GM18511 (cell line): Measurements from ENCODE around the gene PUDP.

Experiments
- ATAC-seq: cut with Tn5 transposase; IDR thresholded peaks from one replicate; pipeline ENCODE4 v1.9.1; 2021; ENCODE audit warnings: mild to moderate bottlenecking, moderate library complexity; ENCODE audit not compliant: unreplicated experiment

The PUDP gene

DNA sequence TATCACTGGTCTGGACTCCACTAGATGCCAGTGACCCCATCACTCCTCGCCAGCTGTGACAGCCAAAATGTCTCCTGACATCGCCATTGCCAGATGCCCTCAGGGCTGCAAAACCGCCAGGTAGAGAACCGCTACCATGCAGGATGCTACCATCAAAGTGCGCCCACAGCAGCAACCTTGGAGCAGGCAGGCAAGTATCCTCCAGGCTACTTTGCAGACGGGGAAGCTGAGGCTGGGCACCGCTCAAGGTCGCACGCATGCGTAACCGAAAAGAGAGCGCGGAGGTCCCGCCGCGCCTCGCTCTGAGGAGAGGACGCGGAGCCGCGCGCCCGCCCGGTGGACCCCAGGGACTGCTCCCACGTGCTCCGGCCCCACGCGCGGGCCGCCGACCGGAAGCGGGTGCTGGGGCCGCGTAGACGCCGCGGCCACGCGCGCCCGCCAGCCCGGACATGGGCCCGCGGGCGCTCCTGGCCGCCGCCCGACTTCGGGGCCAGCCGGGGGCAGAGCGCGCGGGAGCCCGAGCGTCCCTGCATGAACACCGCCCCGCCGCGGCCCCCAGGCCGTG lies 458 bp downstream of the PUDP start, which contains the start of gene STS:
Gene STS (plus strand): TSS at position 300 of the 565 bp plus-strand sequence. CDS start 105,488 bp downstream, outside the sequence.
- peak; percentile 54 for ATAC-seq

DNA sequence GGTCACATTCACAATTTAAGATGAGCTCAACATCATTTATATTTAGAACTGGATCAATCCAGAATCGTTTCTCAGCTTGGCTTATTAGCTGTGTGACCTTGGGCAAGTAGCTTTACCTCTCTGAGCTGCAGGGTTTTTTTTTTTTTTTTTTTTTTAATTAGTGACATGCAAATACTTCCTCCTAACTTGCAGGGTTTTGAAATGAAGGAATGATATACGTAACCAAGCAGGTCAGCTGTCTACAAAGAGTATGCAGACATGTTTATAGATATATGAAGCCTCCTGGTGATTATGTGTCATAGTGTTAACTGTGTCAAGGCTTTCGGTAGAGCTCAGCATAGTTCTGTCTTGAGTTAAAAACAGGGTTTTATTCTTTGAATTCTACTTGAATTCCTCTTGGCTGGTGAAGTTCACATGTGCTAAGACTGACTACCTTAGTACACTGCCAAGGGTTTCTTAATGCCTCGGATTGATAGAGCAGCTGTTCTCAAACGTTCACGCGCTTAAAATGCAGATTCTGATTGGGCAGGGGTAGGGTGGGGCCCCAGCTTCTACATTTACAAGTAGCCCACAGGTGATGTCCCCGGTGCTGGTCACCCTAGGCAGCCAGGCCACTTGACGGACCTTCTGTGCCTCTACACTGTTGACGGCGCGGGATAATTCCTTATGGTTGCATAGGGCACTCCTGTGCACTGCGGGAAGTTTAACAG lies 1.1 kb downstream of the PUDP start:
- ATAC-seq = peak; percentile 24

DNA sequence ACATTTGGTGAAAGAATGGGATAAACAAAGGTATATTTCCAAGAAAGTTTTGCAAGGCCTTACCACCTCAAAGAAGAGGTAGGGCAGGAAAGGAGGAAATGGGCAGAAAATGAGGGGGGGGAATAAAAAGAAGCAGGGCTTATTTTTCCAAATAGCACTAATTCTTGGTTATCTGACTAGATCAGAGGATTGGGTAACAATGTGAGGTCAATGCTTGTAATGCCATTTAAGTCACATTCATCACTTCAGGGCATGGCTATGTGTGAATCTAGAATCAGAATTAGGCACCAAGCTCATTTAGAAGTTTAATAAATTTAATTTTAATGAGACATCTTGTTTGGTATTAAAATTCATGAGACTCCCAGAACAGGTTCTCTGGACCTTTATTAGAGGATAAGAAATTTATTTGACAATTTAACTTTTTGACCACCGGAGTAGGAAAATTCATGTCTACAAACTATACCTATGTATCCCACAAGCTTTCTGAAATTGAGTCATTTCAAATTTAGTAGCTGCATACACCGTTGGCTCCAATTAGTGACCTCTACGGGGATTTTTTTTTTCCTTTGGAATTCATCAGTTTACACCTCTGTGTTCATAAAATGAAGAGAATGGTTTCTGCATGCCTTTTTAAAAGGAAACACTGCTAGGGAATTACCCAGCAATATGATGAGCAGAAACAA lies 1.8 kb downstream of the PUDP start:
- no peak for ATAC-seq

DNA sequence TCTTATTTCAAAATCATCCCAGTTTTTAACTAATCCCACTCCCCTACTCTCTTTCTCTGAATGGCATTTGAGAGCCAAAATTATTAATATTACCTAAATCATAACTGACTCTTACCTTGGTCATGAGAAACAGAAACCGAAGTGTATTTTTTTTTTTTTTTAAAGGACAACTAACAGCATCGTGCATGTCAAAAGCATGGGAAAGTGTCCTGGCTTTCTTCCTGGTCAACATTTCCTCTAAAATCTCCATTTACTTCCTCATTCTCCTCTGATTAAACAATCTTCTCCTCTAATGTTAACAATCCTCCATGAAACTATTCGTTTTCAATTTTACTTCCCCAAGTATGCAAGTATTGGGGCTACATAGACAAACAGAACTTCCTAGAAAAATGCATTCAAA lies 2.5 kb downstream of the PUDP start:
- ATAC-seq = no peak

DNA sequence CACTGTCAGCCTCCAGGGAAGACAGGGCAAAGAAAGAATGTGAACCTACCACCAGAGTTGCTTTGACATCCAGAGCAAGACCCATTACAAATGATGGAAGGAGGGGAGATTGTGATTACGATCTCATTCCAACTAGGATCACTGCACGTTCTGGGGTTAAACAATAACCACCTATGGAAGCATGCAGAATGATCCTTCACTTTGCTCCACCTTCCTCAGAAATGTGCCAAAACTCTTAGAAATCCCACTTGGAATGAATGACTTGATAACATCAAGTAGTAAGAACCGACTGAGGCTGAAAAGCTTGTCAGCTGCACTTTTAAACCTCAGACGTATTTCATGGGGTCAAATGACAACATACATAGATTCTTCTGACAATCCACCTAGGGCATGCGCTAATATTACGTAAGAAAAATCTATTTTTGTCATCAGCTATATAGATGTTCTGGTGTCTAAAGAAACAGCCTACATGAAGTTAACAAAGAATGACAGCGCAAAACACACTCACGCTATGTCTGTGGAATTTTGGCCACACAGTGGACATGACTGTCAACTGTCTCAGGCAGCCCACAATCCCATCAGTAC lies 3.9 kb downstream of the PUDP start:
- no peak for ATAC-seq

DNA sequence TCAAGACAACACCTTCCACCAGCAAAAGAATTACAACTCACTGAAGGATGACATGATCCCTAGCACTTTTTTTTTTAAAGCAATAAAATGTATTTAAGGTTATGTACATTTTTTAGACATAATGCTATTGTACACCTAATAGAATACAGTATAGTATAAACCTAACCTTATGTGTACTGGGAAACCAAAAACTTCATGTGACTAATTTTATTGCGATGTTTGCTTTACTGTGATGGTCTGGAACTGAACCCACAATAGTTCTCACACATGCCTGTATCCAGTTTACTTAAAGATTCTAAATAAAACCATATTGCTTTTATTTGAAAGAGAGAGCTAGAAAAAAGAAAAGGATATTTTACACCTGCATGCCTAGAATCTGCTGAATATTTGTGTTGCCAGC lies 4.9 kb downstream of the PUDP start:
- ATAC-seq = no peak

DNA sequence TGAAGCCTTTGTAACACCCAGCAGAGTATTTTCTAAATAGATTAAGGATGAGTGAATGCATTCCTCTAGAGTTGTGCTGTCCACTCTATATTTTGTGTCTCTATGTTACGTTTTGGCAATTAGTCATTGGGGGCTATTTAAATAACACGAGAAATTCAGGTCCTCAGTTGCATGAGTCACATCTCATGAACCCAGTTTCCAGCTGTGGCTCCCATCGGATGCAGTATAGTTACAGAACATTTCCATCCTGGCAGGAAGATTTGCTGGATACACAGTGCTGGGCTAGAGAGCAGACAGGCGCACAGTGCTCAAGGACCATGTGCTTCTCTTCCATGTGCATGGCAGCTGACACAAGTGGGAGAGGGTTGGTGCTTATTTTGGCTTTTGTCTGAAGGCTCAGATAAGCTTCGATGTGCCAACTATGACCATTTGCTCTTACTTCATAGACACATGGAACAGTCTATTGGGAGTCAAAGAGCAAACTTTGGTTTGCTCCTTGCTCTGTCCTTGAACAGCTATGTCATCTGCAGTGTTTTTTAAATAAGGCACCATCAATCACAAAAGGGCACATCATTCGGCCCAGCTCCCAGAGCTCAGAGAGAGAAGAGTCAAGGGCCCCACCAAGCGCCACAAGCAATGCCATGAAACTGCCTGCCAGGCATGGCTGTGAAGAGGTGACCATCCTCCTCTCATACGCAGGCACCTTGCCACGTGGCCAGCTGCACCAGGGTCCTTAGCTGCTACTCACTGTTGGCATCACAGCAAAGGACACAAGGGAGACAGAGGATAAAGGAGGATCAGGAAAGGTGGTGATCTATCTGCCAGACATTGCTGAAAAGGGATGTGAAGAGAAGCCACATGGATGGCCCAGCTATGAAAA lies 8.5 kb downstream of the PUDP start:
- no peak for ATAC-seq

DNA sequence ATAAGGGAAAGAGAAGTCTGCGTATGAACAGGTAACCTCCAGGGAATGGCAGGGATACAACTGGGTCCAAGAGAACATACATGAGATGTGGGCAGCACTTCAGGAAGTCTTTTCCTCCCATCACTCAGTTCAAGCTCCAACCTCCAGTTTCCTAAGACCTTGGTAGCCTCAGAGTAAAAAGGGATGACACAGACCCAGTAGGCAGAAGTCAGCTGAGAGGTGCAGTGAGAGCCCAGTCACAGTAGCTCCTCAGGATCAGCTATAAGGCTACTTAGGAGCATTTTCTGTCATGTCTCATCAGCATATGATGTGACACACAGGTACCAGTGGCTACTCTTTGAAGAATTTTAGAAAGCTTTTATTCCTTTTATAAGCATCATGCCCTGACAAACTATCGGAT lies 13.0 kb downstream of the PUDP start:
- ATAC-seq = no peak

DNA sequence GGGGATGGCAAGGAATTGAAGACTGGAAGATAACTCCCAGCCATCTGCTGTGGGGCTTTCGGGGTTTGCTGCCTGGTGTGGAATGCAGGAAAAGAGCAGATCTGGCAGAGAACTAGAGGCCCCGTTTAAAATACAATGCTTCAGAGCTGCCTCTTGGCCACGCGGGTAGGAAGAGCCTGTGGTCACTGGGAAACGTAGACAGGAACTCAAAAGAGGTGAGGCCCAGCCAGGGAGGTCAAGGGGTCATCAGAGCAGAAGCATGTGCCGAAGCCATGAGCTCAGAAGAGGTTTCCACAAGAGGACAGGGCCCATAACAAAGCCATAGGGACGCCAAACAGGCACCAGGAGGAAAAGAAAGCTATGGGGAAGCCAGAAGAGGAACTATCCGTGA lies 14.9 kb downstream of the PUDP start:
- ATAC-seq = peak; percentile 33

DNA sequence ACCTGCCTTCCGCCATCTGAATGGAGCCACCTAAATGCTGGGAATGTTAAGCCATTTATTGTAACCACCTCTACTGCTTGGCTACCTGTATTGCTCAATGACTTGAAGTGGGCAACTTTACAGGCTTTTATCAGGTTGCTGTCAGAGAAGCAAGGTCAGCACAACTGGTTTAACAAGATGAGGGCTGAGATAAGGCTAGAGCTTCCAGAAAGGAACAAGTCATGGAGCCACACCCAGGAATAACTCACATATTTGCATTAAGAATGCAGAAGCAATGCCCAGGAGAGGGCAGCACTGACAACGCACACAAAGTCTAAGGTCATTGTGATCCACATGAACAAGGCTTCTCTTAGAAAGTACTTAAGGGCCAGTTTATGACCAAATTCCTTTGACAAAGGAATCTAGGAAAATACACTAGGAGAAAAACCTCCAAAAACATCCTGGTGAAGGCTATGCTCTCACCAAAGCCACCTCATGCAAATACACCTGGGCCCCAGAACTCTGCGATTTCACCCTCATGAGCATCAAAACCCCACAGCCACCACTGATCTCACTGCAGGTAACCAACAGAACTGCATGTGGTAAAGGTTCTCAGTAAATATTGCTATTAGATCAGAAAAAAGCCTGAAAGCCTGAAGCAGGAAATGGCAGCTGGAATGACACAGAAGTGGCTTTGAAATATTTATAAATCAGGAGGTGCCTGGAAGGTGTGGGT lies 15.5 kb downstream of the PUDP start:
- peak; percentile 83 for ATAC-seq

DNA sequence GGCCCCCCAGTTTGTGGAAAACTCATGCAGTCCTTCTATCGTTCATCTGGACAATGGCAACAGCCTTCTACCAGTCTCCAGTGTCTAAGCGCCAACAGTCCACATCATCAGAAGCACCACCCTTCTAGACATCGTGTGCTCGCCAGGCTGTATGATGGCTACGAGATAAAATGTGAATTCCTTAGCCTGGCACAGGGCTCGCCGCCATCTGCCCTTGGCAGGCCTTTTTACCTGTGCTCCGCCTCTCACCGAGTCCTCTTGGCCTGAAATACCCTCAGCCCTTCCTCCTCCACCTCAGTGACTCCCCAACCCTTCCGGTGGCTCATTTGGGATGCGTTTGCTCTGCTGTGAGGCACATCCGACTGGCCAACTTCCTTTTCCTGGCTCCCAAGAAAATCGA lies 16.3 kb downstream of the PUDP start:
- no peak for ATAC-seq

DNA sequence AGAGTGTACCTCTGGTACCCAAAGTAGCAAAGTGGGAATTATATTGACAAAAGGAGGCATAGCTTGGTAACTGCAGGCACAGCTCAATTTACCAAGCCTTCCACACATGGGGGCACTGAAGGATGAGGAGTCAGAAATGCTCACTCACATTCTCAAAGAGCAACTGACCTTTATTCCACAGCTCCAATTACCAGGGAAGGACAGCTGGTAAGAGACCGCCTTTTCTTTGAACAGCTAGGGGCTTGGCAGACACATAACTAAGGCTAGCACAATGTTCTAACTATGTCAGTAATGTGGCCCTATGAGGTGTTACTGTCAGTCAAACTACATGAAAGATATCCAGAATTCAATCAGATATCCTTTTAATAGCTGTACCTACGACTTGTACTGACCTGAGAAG lies 20.9 kb downstream of the PUDP start:
- ATAC-seq = no peak

DNA sequence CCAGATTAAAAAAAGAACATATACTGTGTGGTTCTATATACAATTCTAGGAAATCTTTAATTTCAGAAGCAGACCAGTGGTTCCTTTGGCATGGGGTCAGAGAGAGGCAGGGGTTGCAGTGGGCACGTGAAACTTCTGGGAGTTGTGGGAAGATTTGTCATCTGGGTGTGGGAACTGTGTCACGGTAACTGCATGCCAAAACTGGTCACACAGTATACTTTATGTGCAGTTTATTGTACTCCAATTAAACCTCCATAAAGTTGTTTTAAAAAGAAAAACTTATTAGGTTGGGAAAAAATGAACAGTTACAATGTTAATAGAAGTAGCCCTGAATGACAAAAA lies 27.1 kb downstream of the PUDP start:
- ATAC-seq = peak; percentile 23

DNA sequence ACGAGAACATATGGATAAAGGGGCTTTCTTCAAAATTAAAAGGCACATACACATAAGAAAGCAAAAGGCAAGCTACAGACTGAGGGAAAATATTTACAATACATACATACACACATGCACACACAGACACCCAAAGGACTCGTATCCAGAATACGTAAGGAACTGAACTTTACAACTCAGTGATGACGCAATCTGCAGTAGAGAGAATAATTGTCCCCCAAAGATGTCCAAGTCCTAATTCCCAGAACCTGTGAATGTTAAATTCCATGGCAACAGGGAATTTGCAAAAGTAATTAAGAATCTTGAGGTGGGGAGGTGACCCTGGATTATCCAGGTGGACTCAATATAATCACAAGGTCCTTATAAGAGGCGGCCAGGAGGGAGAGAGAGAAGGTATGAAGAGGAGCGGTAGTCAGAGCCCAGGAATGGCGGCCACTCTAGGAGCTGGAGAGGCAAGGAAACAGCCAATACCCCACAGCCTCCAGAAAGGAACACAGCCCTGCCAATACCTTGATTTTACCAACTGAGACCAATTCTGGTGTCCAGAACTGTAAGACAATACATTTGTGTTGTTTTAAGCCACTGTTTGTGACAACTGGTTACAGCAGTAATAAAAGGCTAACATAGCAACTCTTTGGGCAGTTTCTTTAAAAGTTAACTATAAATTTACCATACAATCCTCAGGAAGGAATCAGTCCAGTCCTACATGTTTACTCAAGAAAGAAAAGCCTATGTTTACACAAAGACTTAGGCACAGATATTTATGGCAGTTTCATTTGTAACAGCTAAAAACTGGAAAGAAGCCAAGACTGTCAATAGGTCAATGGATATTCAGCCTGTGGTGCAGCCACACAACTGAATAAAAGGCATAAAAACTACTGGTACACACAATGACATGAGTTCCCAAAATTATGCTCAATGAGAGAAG lies 27.7 kb downstream of the PUDP start:
- ATAC-seq = peak; percentile 49

DNA sequence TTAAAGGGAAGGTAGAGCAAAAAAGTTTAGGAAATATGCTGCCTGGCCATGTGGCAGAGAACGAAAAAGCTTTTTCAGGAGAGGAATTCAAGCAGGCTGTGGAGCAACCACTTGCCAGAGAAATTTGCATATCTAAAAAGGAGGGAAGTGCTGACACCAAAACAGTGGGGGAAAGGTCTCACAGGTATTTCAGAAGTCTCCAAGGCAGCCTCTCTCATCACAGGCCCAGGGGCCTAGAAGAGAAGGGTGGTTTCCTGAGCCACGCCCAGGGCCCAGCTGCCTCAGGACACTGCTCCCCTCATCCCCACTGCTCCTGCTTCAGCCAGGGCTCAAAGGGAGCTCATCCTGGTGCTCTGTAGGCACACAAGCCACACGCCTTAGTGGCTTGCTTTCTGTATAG lies 30.4 kb downstream of the PUDP start:
- ATAC-seq = peak; percentile 43

DNA sequence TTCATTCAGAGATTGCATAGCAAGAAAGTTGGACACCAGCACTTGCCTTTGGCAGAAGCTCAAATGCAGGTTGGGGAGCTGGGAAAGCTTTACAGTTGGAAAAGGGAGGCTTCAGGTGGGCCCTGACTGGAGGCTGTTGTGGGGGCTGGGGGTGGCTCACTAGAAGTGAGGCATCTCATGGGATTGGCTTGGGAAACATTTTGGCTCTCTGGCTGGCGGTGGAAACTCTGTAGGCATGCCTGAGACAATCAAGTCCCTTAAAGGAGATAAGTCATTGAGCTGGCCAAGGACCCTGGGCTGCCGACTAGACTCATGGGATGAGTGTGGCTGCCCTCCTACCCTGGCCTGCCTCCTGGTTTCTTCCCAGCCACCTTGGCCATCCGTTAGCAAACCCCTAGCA lies 31.9 kb downstream of the PUDP start:
- peak; percentile 0 for ATAC-seq

DNA sequence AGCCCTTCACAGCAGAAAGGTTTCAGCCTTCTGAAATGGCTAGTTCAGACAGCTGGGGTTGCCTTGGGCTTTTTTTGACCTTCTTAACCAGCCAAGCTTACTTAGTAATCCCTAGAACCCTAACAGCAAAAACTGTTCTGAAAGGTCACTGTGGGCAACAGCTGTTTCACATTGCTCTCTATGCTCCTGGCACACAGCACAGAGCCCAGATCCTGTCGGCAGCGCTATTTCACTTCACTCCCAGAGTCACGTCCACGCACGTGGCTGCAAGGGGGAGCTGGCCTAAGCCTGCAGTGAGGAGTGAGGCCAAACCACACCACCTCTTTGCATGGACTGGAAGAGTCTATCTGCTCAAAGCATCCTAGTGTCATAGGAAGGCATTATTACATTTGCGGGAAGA lies 32.4 kb downstream of the PUDP start:
- ATAC-seq = peak; percentile 67

DNA sequence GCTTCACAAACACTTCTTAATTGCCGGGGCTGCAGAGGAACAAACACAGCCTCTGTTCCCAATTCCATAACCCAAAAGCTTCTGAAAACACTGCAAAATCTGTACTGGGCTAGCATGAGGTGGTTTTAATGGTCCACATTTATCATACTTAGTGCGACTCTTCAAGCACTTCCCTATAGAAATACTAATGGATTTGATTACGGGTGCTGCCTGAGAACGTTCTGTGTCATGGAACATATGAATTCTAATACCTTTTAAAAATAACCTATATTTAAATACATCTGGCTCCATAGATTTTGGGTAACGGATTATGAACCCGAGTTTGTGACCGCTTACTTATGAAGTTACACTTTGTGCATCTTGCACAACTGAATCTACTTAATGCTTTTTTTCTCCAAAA lies 35.9 kb downstream of the PUDP start:
- no peak for ATAC-seq

DNA sequence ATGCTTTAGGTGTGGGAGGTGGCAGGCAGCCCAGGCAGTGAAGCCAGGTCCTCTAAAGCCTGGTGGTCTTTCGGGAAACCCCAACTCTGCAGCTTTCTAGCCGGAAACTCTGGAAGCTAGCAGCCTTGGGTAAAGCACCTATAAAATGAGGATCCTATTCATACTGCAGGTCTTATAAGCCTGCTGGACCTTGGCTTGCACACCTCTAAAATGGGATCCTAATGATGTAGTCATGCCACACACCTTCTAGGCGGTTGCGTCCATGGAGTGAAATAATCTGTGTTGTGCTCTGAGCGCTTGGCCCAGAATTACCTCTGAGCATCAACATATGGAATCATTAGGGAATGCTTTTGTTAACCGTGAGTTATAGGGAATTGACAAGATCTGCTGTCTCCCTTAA lies 36.4 kb downstream of the PUDP start:
- no peak for ATAC-seq
